ENCODE measurements around the gene VIT.

DNA sequence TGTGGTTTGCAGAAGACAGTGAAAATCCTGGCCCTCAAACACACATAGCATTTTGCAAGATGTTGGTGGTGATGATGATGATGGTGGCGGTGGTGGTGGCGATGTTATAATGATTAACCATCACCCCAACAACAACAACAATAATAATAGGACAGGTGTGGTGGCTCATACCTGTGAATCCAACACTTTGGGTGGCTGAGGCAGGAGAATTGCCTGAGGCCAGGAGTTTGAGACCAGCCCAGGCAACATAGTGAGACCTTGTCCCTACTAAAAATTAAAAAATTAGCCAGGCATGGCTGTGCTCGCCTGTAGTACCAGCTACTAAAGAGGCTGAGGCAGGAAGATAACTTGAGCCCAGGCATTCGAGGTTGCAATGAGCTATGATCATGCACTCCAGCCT is 3.8 kb downstream of the VIT start:
- TF ChIP-seq, protein P1, sequence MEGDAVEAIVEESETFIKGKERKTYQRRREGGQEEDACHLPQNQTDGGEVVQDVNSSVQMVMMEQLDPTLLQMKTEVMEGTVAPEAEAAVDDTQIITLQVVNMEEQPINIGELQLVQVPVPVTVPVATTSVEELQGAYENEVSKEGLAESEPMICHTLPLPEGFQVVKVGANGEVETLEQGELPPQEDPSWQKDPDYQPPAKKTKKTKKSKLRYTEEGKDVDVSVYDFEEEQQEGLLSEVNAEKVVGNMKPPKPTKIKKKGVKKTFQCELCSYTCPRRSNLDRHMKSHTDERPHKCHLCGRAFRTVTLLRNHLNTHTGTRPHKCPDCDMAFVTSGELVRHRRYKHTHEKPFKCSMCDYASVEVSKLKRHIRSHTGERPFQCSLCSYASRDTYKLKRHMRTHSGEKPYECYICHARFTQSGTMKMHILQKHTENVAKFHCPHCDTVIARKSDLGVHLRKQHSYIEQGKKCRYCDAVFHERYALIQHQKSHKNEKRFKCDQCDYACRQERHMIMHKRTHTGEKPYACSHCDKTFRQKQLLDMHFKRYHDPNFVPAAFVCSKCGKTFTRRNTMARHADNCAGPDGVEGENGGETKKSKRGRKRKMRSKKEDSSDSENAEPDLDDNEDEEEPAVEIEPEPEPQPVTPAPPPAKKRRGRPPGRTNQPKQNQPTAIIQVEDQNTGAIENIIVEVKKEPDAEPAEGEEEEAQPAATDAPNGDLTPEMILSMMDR (conservative IDR thresholded peaks at IDR 0.05; ENCODE audit: low read depth in 2 of 2), result no peak
- no peak for TF ChIP-seq EZH2 (IDR thresholded peaks at IDR 0.05; ENCODE audit: low read depth, unreplicated experiment)
- no peak for TF ChIP-seq EZH2phosphoT487 (IDR thresholded peaks at IDR 0.05; ENCODE audit: unreplicated experiment)

All from GM23338 (cell line).